HG03196 (cell line): ENCODE measurements around the gene RARB.

Experiments used
- ATAC-seq: cut with Tn5 transposase; IDR thresholded peaks from one replicate; pipeline ENCODE4 v1.9.1; 2021; ENCODE audit not compliant: unreplicated experiment

Gene RARB

GRCh38 chr3:25427942-25428788 lies at the start of gene RARB:
Gene RARB, plus strand, starts transcription at chr3:25428263. Its CDS starts 469 bp downstream, at chr3:25428732.
- no peak for ATAC-seq

GRCh38 chr3:25378786-25379311 lies 49.2 kb upstream of the RARB start:
- no peak for ATAC-seq

GRCh38 chr3:25380222-25380739 lies 47.8 kb upstream of the RARB start:
- no peak for ATAC-seq

- ATAC-seq: no peak
Observed at GRCh38 chr3:25381083-25381482, 47.0 kb upstream of the RARB start.

GRCh38 chr3:25384471-25384870 lies 43.6 kb upstream of the RARB start:
- ATAC-seq: no peak

- ATAC-seq: no peak
Observed at GRCh38 chr3:25385807-25386460, 42.1 kb upstream of the RARB start.

GRCh38 chr3:25386686-25387255 lies 41.3 kb upstream of the RARB start:
- ATAC-seq: no peak

- ATAC-seq: no peak
Observed at GRCh38 chr3:25390605-25391004, 37.5 kb upstream of the RARB start.

GRCh38 chr3:25396251-25396650 lies 31.8 kb upstream of the RARB start:
- no peak for ATAC-seq

- ATAC-seq: no peak
Observed at GRCh38 chr3:25396686-25397085, 31.4 kb upstream of the RARB start.

GRCh38 chr3:25397150-25397549 lies 30.9 kb upstream of the RARB start:
- no peak for ATAC-seq

- ATAC-seq: no peak
Observed at GRCh38 chr3:25400587-25400986, 27.5 kb upstream of the RARB start.

- ATAC-seq: no peak
Observed at GRCh38 chr3:25403968-25404367, 24.1 kb upstream of the RARB start.

GRCh38 chr3:25404569-25404968 lies 23.5 kb upstream of the RARB start:
- no peak for ATAC-seq

- no peak for ATAC-seq
Observed at GRCh38 chr3:25405335-25405734, 22.7 kb upstream of the RARB start.

- no peak for ATAC-seq
Observed at GRCh38 chr3:25410703-25411102, 17.4 kb upstream of the RARB start.

GRCh38 chr3:25412269-25412668 lies 15.8 kb upstream of the RARB start:
- ATAC-seq: no peak

GRCh38 chr3:25416176-25416575 lies 11.9 kb upstream of the RARB start:
- no peak for ATAC-seq

- no peak for ATAC-seq
Observed at GRCh38 chr3:25418596-25418995, 9.5 kb upstream of the RARB start.

- ATAC-seq: no peak
Observed at GRCh38 chr3:25419251-25419650, 8.8 kb upstream of the RARB start.

GRCh38 chr3:25420147-25420546 lies 7.9 kb upstream of the RARB start:
- no peak for ATAC-seq

GRCh38 chr3:25420885-25421284 lies 7.2 kb upstream of the RARB start:
- ATAC-seq: no peak
